Smooth muscle cell of the coronary artery (primary cell): Measurements from ENCODE around the gene SNAPC5. TPM values are rescaled to one million over a fixed set of nuclear protein-coding genes. Genes with fewer than 3 reads are reported as not detected.

Experiments
- total RNA-seq: library from RNA; depleted of rRNA; stranded (reverse); fragments of >200 nt; gene quantifications from 2 replicates; pipeline ENCODE4 v1.2.3, GENCODE V29; 2014; ENCODE audit warnings: low replicate concordance

The SNAPC5 gene, protein sequence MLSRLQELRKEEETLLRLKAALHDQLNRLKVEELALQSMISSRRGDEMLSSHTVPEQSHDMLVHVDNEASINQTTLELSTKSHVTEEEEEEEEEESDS
- total RNA-seq: 20.0 and 46.8 TPM in 2 replicates

DNA sequence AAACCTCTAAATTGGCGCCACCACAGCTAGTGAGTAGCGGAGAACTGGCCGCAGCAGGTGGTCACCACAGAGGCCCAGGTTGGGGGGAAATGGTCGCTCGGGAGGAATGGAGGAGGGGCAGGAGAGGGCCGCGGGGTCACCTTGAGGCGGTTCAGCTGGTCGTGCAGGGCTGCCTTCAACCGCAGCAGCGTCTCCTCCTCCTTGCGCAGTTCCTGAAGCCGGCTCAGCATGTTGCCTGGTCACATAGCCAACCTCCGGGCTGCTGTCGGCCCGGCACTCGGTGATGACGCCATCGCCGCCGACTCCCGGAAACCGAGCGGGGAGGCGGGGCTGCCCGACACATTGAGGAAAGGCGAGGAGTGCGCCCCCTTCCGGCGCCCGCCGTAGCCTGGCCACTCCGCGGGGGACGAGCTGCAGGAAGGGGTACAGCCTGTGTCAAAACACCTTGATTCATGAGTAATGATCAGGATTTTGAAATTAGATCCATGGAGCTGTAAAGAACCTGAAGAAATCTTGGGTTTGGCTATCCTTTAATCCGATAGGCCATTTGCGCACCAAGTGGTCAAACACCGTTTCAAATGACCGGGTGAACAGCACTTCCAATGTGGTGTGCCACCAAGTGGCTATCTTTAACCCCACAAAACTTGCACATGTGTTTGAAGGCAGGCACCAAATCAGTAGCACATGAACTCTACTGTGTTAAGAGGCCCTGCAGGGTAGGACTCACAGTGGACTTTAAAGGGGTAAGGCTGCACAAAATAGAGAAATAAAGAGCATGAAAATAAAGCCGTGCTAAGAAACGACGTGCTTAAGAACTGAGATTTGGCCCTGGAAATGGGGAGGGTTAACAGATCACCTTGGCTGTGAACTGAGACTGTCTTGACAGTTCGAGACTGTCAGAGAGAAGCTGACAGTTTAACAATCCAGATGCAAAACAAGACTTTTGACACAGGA lies at the start of gene SNAPC5:
TSS of gene SNAPC5 (minus strand) at position 261 of the 954 bp plus-strand sequence. CDS start at position 230, 31 bp downstream.

DNA sequence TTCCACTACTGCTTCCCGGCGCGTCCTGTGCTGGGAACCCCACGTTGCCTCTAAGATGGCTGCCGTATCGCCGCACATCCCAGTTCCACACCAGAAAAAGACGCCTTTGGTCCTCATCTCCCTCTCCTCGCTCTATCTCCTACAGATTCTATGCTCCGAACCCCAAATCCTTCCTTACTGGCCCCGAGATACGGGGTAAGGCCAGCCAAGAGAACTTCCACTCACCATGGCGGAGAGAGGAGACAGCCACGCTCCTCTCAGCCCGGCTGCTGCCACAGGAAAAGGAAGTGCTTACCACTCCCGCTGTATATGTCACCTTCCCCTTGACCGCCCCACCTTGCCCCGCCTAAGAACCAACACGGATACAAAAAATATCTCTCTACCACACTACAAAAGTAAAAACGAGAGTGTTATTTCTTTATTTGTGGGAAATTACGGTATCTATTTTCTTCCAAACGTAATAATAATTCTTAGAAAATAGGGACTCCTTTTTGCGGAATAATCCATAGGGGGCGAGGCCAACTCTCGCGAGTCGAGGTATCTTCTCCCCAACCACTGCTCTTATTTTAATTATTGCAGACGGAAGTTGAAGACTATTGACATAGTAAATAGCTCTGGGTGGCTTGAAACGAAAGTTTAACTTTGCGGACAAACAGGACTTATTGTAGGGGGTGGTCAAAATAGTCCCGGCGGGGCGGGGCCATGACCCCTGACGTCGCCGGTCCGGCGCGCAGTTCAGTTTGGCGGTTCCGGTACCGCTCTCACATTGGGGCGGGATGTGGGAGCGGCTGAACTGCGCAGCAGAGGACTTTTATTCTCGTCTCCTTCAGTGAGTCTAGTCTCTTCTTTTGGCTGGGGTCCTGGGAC lies 7.2 kb upstream of the SNAPC5 start, which contains the start of the genes RPL4 and ZWILCH:
TSS of gene RPL4 (minus strand) at position 293 of the 867 bp plus-strand sequence. CDS start at position 228, 65 bp downstream.
TSS of gene ZWILCH (plus strand) at position 764 of the 867 bp plus-strand sequence. CDS start at position 777, 13 bp downstream.

Other genes starting within 250 kb of the SNAPC5 start
- not detected in 2 replicates for gene MEGF11, start 244.0 kb downstream of the SNAPC5 start, total RNA-seq
- gene DIS3L, start 204.2 kb downstream of the SNAPC5 start, total RNA-seq: 13.6 and 51.2 TPM in 2 replicates
- gene TIPIN, start 141.1 kb downstream of the SNAPC5 start, total RNA-seq: 7.0 and 9.3 TPM in 2 replicates
- 16.8 and 37.7 TPM in 2 replicates for gene MAP2K1, start 110.8 kb downstream of the SNAPC5 start, total RNA-seq
- gene RPL4, start 7.1 kb upstream of the SNAPC5 start, total RNA-seq: 2,882 and 3,107 TPM in 2 replicates
- 5.6 and 17.1 TPM in 2 replicates for gene ZWILCH, start 7.6 kb upstream of the SNAPC5 start, total RNA-seq
- 0.12 and 11.5 TPM in 2 replicates for gene LCTL, start 68.2 kb upstream of the SNAPC5 start, total RNA-seq
- 71.1 and 92.1 TPM in 2 replicates for gene SMAD6, start 204.5 kb upstream of the SNAPC5 start, total RNA-seq